UCSD-AML1 (cell line): ENCODE results near the gene ADAD2.

ENCODE experiments used
- DNase-seq: peaks from one replicate; lab custom pipeline; 2025; ENCODE audit not compliant: unreplicated experiment; lab: John Stamatoyannopoulos, UW

ADAD2 gene

GRCh38 chr16:84190731-84191388 is at the start of gene ADAD2:
TSS of gene ADAD2 (plus strand) at chr16:84191157. CDS start at chr16:84191231, 74 bp downstream.
- DNase-seq = no peak

- DNase-seq = no peak
Observed at GRCh38 chr16:84143081-84143480, 47.9 kb upstream of the ADAD2 start.

GRCh38 chr16:84143784-84144199 is 47.2 kb upstream of the ADAD2 start:
- no peak for DNase-seq

DNA sequence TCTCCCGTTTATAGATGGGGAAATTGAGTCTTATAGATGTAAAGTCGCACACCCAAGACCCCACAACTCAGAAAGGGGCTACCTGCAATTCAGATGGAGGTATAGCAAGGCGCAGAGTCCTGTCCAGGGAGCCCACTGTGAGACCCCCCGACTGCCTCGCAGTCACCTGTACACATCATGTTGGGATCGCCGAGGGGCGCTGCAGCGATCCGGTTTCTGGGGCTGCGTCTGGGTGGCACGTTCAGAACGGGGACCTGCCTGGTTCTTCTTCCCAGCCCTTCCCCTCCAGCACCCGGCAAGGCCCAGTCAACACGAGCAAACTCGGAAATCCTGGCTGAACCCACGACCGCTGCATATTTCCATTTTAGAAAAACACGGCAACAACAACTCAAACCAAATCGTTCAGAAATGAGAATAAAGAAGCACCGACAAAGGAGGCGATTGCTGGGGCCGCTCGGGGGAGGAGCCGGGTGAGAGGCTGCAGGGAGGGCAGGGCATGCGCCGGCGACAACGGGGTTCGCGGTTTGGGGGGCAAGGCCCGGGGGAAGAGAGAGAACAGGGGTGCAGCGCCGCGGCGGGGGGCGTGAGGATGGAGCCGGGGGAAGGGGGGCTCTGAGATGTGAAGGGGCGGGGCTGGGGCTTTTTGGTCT is 46.6 kb upstream of the ADAD2 start:
- peak; percentile 36 for DNase-seq

DNA sequence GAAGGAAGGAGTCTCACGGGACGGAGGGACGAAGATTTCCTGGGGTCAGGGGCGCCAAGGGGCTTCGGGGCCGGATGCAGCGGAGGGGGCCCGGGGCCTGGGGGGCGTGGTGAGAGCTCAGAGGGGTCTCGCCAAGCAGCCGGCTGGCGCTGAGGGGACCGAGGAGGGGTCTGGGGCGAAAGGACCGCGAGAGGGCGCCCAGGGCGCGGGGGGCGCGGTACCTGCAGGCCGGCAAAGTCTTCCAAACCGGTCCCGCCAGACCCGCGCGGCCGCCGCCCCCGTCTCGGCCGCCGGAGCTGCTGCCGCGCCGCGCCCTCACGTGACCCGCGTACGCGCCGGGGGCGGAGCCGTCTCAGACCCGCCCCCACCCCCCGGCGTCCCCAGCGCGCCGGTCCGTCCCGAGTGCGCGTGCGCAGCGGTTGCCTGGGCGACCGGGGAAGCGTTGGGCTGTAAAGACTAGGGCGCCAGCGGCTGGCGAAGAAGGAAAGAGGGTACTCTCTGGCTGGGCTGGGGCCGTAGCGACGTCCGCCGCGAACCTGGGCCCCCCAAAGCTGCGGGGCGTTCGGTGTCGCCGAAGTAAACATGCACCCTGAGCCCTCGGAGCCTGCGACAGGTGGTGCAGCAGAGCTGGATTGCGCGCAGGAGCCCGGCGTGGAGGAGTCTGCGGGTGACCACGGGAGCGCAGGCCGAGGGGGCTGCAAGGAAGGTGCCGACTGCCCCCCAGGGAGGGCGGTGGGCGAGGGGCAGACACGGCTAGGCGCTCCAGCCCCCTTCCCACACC is 45.9 kb upstream of the ADAD2 start, which contains the start of the genes DNAAF1 and HSDL1:
Gene DNAAF1 (plus strand): TSS at position 450 of the 781 bp plus-strand sequence. CDS start 133 bp downstream, at position 583.
Gene HSDL1 (minus strand): TSS at position 319 of the 781 bp plus-strand sequence. CDS start 13,856 bp downstream, outside the sequence.
- DNase-seq = peak; percentile 93

GRCh38 chr16:84150926-84151325 is 40.0 kb upstream of the ADAD2 start:
- no peak for DNase-seq

DNA sequence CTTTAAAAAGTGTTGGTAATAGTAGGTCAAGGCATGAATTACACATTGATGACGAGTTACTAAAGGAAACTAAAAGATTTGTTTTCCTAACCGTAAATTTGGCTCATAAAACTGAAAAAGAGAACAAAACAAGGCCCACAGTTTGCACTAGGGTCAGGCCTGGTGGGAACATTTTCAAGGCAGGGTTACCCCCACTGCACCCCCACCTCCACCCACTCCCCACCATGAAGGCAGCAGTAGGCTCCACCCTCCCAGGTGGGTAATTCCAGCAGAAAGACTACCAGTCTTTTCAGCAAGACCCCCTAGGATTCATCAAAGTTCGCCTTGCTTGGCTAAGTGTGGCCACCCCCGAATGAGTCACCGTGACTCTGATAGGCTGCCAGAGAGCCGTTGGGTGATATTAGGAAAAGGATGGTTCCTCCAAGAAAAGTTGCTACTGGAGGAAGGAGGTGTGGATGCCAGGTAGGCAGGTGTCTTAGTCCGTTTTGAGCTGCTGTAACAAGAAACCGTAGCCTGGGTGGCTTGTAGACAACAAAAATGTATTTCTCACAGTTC is 37.2 kb upstream of the ADAD2 start:
- no peak for DNase-seq

GRCh38 chr16:84155226-84155625 is 35.7 kb upstream of the ADAD2 start:
- no peak for DNase-seq

DNA sequence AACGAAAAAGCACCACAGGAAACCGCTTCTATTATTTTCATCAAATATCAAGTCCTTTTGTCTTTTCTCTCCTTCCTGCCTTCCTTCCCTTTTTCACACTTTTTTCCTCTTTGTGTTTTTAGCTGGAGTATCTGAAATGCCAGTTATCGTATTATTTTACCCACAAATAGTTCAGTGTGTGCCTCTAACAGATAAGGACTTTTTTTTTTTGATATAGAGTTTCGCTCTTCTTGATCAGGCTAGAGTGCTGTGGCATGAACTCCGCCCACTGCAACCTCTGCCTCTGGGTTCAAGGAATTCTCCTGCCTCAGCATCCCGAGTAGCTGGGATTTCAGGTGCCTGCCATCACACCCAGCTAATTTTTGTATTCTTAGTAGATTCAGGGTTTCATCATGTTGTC is 35.2 kb upstream of the ADAD2 start:
- DNase-seq = no peak

- DNase-seq = no peak
Observed at GRCh38 chr16:84156342-84156784, 34.6 kb upstream of the ADAD2 start.

- DNase-seq = no peak
Observed at GRCh38 chr16:84159007-84159406, 31.9 kb upstream of the ADAD2 start.

DNA sequence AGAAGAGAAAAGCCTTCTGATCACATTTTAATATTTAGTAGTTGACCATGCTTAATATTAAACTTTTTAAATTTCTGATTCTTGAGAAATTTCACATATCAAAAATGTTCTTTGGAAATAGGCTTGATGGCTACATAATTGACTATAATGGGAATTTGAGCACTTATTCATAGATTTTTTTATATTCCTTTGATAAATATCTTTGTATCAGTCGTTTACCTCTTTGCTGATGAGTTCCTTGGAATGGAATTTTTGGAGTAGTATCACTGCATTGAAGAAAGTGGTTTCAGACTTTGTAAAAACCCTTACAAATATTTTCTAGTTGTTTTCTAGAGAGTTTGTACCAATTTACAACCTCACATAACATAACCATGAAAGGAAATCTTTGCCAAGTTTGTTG is 31.2 kb upstream of the ADAD2 start:
- DNase-seq = no peak

DNA sequence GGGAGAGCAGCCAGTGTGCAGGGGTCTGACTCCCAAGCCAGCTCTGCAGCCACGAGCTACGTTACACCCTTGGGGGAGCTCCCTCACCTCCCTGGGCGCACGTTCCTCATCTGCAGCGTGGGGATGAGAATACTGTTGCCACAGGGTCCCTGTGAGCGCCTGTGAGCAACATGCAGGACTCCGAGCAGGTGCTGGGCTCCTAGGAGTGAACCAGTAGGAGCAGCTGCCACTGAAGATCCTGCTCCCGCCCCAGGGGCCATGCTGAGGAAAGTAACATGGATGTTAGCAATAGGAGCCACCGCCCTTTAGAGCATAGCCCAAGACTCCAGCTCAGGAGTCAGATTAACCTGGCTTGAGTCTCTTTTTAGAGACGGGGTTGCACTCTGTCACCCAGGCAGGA is 29.9 kb upstream of the ADAD2 start:
- no peak for DNase-seq

- no peak for DNase-seq
Observed at GRCh38 chr16:84161801-84162200, 29.2 kb upstream of the ADAD2 start.

GRCh38 chr16:84165746-84166145 is 25.2 kb upstream of the ADAD2 start:
- no peak for DNase-seq

DNA sequence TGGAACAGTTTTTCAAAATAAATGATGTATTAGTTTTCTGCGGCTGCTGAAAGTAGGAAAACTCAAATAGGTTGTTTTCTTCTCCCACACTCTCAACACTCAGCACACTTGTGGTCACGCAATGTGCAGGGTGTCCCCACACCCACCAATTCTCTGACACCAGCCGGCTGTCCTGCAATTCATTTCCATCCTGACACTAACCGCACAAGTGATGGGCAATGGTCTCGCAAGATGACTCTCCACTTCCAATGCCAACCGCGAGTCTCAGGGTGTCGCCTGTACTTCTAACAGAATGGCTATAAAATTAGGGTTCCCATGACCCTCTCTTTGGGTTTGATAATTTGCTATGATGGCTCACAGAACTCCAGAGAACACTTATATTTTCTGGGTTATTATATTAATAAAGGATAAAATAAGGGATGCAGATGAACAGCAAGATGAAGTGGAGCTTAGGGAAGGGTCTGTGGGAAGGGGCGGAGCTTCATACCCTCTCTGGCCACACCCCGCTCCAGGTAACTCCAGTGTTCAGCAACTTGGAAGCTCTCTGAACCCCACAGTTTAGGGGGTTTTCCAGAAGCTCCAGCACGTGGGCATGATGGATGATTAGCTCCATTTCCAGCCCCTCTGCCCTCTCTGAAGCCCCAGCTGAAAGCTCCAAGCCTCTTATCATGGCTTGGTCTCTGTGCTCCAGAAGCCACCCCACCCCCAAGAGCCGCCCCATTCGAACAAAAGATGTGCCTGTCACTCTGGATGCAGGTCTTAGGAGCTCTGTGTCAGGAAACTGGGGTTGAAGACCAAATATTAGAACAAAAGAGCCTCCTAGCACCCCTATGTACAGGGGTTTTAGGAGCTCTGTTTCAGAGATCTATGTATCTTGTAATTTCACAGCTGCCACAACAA is 23.9 kb upstream of the ADAD2 start:
- DNase-seq = no peak

DNA sequence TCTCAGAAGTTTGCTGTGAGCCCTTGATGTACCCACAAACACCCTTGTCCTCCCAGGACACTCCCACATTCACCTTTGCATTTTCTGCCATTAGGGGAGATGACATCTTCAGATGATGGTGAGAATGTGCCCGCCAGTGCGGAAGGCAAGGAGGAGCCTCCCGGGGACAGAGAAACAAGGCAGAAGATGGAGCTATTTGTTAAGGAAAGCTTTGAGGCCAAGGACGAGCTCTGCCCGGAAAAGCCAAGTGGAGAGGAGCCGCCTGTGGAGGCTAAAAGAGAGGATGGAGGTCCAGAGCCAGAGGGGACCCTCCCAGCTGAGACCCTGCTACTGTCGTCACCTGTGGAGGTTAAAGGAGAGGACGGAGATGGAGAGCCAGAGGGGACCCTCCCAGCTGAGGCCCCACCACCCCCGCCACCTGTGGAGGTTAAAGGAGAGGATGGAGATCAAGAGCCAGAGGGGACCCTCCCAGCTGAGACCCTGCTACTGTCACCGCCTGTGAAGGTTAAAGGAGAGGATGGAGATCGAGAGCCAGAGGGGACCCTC is 21.1 kb upstream of the ADAD2 start:
- no peak for DNase-seq

DNA sequence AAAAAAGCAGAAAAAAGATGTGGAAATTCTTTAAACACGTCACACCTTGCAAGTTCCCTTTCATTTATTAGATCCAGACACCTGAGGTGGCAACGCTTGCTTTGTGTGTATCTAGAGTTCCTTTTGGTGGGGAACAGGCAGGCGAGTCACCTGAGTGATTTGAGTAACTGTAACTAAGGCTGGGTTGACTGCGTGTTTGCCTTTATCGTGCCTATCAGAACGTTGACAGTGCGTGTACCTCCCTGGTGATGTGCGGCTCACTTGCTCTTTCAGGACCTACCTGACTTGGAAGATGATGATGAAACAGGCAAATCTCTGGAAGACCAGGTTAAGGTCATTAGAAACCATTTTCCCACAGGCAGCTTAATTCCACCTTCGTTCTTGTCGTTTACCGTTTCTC is 16.6 kb upstream of the ADAD2 start:
- no peak for DNase-seq

GRCh38 chr16:84175350-84176081 is 15.4 kb upstream of the ADAD2 start:
- DNase-seq = peak; percentile 38
